ENCODE measurements around the gene PTTG2.
A peak's percentile ranks its signal among the peaks of the same experiment; 100 is the strongest.

PTTG2 gene

DNA sequence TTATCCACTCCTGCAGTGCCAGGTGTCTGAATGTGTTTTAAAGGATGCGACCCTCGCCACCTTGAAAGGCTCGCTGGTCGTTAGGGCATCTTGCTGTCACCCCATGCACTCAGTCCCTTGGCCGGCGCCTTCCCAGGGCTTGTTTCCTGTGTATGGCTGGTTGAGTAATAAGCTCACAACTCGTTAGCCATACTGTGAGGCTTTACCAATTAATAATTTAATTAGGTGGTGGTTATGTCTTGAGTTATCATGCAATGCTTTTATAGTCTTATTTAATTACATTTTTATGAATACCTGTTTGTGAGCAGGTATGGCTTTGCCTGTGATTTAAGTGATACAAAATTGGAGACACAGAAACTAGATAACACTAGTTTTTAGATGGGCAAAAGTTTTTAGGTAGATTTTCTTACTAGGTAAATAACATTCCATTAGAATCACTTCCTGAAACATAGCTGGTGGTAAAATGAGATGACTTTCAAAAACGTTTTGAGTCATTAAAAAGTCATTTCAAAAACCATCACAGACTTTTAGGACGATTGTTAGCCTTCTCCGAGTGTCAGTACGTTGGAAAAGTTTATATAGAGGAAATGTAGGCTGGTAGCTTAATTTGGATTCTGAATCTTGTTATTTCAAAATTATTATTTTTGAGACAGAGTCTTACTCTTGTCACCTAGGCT lies 18.2 kb downstream of the PTTG2 start:
- Histone ChIP-seq H3K27ac (ENCODE audit: low read depth, low read length) (peak overlapping the region; percentile 98), H3K36me3 (ENCODE audit: control insufficient read depth, low read length) (peaks cover 54% of the 10 kb centered on the region)
- TF ChIP-seq, protein P1, sequence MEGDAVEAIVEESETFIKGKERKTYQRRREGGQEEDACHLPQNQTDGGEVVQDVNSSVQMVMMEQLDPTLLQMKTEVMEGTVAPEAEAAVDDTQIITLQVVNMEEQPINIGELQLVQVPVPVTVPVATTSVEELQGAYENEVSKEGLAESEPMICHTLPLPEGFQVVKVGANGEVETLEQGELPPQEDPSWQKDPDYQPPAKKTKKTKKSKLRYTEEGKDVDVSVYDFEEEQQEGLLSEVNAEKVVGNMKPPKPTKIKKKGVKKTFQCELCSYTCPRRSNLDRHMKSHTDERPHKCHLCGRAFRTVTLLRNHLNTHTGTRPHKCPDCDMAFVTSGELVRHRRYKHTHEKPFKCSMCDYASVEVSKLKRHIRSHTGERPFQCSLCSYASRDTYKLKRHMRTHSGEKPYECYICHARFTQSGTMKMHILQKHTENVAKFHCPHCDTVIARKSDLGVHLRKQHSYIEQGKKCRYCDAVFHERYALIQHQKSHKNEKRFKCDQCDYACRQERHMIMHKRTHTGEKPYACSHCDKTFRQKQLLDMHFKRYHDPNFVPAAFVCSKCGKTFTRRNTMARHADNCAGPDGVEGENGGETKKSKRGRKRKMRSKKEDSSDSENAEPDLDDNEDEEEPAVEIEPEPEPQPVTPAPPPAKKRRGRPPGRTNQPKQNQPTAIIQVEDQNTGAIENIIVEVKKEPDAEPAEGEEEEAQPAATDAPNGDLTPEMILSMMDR (IDR thresholded peaks at IDR 0.05; ENCODE audit: low read depth, low read length, poor library complexity, severe bottlenecking): no peak
- TF ChIP-seq EZH2phosphoT487 (IDR thresholded peaks at IDR 0.05; ENCODE audit: borderline replicate concordance, low read length): no peak

DNA sequence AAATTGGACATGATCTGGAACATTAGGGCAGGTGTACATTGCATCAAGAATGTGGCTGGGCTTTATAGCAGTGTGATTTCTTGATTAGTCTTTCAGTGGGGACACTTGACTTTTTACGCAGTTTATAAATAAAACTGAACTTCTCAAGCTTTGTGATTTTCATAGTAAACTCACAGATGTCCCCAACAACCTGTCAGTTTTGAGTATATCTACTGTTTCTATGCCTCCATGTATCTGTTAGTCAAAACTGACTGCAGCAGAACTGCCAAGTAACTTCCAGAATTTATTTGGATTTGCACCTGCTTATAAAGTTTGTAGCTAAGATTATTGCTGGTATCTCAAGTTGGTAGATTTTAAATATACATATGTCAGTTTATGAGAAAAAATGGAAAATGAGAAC lies 20.0 kb downstream of the PTTG2 start:
- Histone ChIP-seq H3K27ac (ENCODE audit: low read depth, low read length) (peak overlapping the region; percentile 98), H3K4me2 (ENCODE audit: low read length) (peak overlapping the region; percentile 86), H3K4me1 (ENCODE audit: control insufficient read depth, low read length) (peaks cover 74% of the 10 kb centered on the region), H3K27me3 (ENCODE audit: control insufficient read depth, low read length) (no peaks in the 10 kb centered on the region), H3K9me2 (replicated peaks; ENCODE audit: control insufficient read depth, low read length) (no peaks in the 10 kb centered on the region), H3K9me3 (ENCODE audit: control insufficient read depth, insufficient read depth, low read length) (no peaks in the 10 kb centered on the region), H4K20me1 (ENCODE audit: control insufficient read depth, insufficient read depth, low read depth, low read length) (peaks cover 5% of the 10 kb centered on the region; the same call in 1 of the 2 replicates), H3F3A (ENCODE audit: control insufficient read depth, insufficient read depth) (peaks cover 39% of the 10 kb centered on the region), H3K36me3 (ENCODE audit: control insufficient read depth, low read length) (peaks cover 68% of the 10 kb centered on the region), H3K4me3 (ENCODE audit: low read length) (peak overlapping the region; percentile 95), H3K79me2 (ENCODE audit: control insufficient read depth, low read length) (peaks cover 80% of the 10 kb centered on the region)
- TF ChIP-seq, protein P1 (IDR thresholded peaks at IDR 0.05; ENCODE audit: low read depth, low read length, poor library complexity, severe bottlenecking): no peak
- TF ChIP-seq EZH2phosphoT487 (IDR thresholded peaks at IDR 0.05; ENCODE audit: borderline replicate concordance, low read length): no peak

More for the DNA sequence above, 18.2 kb downstream of the PTTG2 start:
- Histone ChIP-seq H3K4me1 (ENCODE audit: control insufficient read depth, low read length) (peaks cover 55% of the 10 kb centered on the region), H3K9me2 (replicated peaks; ENCODE audit: control insufficient read depth, low read length) (no peaks in the 10 kb centered on the region), H3K79me2 (ENCODE audit: control insufficient read depth, low read length) (peaks cover 61% of the 10 kb centered on the region), H4K20me1 (ENCODE audit: control insufficient read depth, insufficient read depth, low read depth, low read length) (peaks cover 5% of the 10 kb centered on the region; the same call in 1 of the 2 replicates), H3K27me3 (ENCODE audit: control insufficient read depth, low read length) (no peaks in the 10 kb centered on the region), H3F3A (ENCODE audit: control insufficient read depth, insufficient read depth) (peaks cover 38% of the 10 kb centered on the region), H3K4me3 (ENCODE audit: low read length) (peak overlapping the region; percentile 95), H3K4me2 (ENCODE audit: low read length) (peak overlapping the region; percentile 86), H3K9me3 (ENCODE audit: control insufficient read depth, insufficient read depth, low read length) (no peaks in the 10 kb centered on the region)

DNA sequence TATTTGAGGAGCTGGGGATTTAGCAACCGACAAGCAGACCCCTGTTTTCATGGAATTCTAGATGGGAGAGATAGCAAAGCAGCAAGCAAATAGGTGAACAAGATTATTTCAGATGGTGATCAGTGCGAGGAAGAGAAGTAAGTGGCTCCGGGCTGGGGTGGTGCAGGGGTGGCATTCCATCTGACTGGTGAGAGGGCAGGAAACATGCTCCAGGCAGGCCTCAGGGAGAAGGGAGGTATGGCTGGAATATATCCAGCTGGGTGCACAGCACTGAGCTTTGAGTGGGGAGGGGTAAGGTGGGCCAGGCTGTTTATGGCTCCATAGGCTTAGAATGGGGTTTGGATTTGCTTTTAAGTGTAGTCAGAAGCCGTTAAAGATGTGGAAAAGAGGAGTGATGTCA lies 21.2 kb downstream of the PTTG2 start:
- peaks cover 80% of the 10 kb centered on the region for H3K4me1 ChIP-seq (ENCODE audit: control insufficient read depth, low read length)
- no peak for TF ChIP-seq EZH2phosphoT487 (IDR thresholded peaks at IDR 0.05; ENCODE audit: borderline replicate concordance, low read length)
- TF ChIP-seq, protein P1 (IDR thresholded peaks at IDR 0.05; ENCODE audit: low read depth, low read length, poor library complexity, severe bottlenecking): no peak
- peaks cover 91% of the 10 kb centered on the region for H3K79me2 ChIP-seq (ENCODE audit: control insufficient read depth, low read length)
- H3K27ac ChIP-seq (ENCODE audit: low read depth, low read length): peak overlapping the region; percentile 98
- no peaks in the 10 kb centered on the region for H3K27me3 ChIP-seq (ENCODE audit: control insufficient read depth, low read length)
- H3K9me2 ChIP-seq (replicated peaks; ENCODE audit: control insufficient read depth, low read length): no peaks in the 10 kb centered on the region
- H3K4me3 ChIP-seq (ENCODE audit: low read length): peak overlapping the region; percentile 95
- H3F3A ChIP-seq (ENCODE audit: control insufficient read depth, insufficient read depth): peaks cover 37% of the 10 kb centered on the region
- peaks cover 77% of the 10 kb centered on the region for H3K36me3 ChIP-seq (ENCODE audit: control insufficient read depth, low read length)
- peak overlapping the region; percentile 86 for H3K4me2 ChIP-seq (ENCODE audit: low read length)
- peaks cover 5% of the 10 kb centered on the region; the same call in 1 of the 2 replicates for H4K20me1 ChIP-seq (ENCODE audit: control insufficient read depth, insufficient read depth, low read depth, low read length)
- H3K9me3 ChIP-seq (ENCODE audit: control insufficient read depth, insufficient read depth, low read length): no peaks in the 10 kb centered on the region

Data from DOHH2 (cell line).